ENCODE measurements around the gene NAA11.

DNA sequence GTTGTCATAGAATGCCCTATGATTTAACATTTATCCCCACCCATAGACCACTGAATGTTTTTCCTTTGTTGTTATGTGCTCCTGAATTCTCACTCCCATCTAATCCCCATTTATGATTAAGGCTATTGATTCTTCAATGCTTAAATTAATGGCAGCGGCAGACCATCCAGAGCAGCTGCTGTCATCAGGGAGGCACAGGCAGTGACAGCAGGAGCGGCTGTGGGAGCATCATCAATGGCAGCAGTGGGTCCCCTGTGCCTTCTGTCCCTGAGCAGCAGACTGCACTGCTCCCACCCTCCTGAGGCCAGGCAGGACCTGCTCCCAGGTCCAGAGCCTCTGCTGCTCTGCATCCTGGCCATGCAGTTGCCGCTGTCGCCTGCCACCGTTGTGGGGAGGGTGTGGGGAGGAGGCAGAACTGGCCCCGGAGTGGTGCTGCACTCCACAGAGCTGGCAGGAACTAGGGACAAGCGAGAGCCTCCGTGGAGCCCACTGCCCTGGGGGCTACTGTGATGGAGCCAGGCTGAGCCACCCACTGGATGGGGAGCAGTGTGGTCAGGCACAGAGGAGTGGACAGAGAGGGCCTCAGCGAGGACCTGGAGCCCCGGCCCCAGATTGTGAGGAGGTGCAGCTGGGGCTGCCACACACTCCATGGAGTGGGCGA is 29.0 kb downstream of the NAA11 start:
- no peak for TF ChIP-seq POLR2AphosphoS5 (IDR thresholded peaks at IDR 0.05; ENCODE audit: borderline replicate concordance, low read depth, low read length)
- no peak for TF ChIP-seq EZH2 (IDR thresholded peaks at IDR 0.05)

Measured in SK-N-MC (cell line).